Activated T-cell treated with anti-CD3 and anti-CD28 coated beads for 48 hours (primary cell): ENCODE data around the gene COA5.
"Not testable (repeated sequence)": the region's sequence is repeated elsewhere in the genome, so short reads cannot be mapped to it uniquely, and the experiment has no call there.

ENCODE experiments used
- DNase-seq: peaks from one replicate; pipeline ENCODE4 v3.0.0-alpha.2; 2020; ENCODE audit warnings: low read depth

COA5 gene

GRCh38 chr2:98606431-98606830 lies 1.9 kb downstream of the COA5 start:
- no peak for DNase-seq

- DNase-seq: no peak
These were observed 3.2 kb downstream of the COA5 start for GRCh38 chr2:98605076-98605475.

- DNase-seq: no peak
These were observed 3.8 kb downstream of the COA5 start for GRCh38 chr2:98604547-98604946.

- no peak for DNase-seq
These were observed 6.7 kb downstream of the COA5 start for GRCh38 chr2:98601532-98602132.

GRCh38 chr2:98598781-98599428 lies 9.4 kb downstream of the COA5 start:
- DNase-seq: no peak

GRCh38 chr2:98594665-98595064 lies 13.6 kb downstream of the COA5 start:
- DNase-seq: not testable (repeated sequence)

- DNase-seq: no peak
These were observed 15.7 kb downstream of the COA5 start for GRCh38 chr2:98592565-98592964.

- no peak for DNase-seq
These were observed 18.8 kb downstream of the COA5 start for GRCh38 chr2:98589489-98589888.

- no peak for DNase-seq
These were observed 19.4 kb downstream of the COA5 start for GRCh38 chr2:98588880-98589431.

GRCh38 chr2:98586551-98587140 lies 21.7 kb downstream of the COA5 start:
- DNase-seq: no peak

- DNase-seq: no peak
These were observed 22.9 kb downstream of the COA5 start for GRCh38 chr2:98585386-98585785.

GRCh38 chr2:98583816-98584618 lies 24.3 kb downstream of the COA5 start:
- no peak for DNase-seq

GRCh38 chr2:98583276-98583675 lies 25.0 kb downstream of the COA5 start:
- no peak for DNase-seq

GRCh38 chr2:98582523-98582922 lies 25.8 kb downstream of the COA5 start:
- no peak for DNase-seq

- DNase-seq: no peak
These were observed 27.5 kb downstream of the COA5 start for GRCh38 chr2:98580656-98581284.

GRCh38 chr2:98579926-98580325 lies 28.4 kb downstream of the COA5 start:
- DNase-seq: no peak

GRCh38 chr2:98578231-98578630 lies 30.1 kb downstream of the COA5 start:
- no peak for DNase-seq

- no peak for DNase-seq
These were observed 31.0 kb downstream of the COA5 start for GRCh38 chr2:98577313-98577712.

GRCh38 chr2:98576666-98577312 lies 31.5 kb downstream of the COA5 start:
- no peak for DNase-seq

GRCh38 chr2:98573426-98573825 lies 34.9 kb downstream of the COA5 start:
- no peak for DNase-seq

- no peak for DNase-seq
These were observed 35.6 kb downstream of the COA5 start for GRCh38 chr2:98572676-98573075.

GRCh38 chr2:98572211-98572610 lies 36.1 kb downstream of the COA5 start:
- no peak for DNase-seq
